HG03103 (cell line): ENCODE measurements around the gene NFE2L3.
"Not testable (repeated sequence)": the region's sequence is repeated elsewhere in the genome, so short reads cannot be mapped to it uniquely, and the experiment has no call there.

Experiments used
- ATAC-seq: cut with Tn5 transposase; IDR thresholded peaks from one replicate; pipeline ENCODE4 v1.9.1; 2021; ENCODE audit warnings: low read depth; ENCODE audit not compliant: unreplicated experiment

NFE2L3 gene

DNA sequence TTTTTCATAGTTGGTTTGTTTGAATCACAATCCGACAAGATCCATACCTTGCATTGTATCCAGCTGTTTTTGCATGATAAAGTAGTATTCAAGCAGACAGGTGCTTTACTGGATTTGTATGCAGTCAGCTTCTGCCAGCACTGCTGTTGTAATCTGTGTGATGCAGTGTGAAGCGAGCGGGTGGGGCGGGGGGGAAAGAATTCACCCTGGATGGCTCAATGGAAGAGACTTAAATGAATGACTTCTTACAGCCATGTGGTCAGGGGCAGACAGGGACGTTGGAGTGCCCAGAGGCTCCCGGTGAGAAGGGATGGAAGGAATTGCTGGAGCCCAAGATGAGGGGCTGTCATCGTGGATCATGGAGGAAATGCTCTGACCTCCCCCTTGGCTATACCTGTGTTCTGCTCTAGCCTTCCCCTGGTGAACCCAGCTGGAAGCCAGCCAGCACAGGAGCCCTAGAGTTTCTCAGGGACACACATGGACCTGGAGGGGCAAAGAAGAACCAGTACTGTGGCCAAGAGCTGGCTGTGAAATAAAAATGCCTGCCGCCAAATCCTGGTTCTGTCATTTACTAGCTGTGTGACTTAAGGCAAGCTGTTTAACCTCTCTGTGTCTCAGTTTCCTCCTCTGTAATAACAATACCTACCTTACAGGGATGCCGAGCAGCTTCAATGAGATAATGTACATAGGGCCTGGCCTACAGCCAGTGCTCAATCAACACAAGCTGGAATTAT lies 14.1 kb downstream of the NFE2L3 start:
- ATAC-seq = no peak

DNA sequence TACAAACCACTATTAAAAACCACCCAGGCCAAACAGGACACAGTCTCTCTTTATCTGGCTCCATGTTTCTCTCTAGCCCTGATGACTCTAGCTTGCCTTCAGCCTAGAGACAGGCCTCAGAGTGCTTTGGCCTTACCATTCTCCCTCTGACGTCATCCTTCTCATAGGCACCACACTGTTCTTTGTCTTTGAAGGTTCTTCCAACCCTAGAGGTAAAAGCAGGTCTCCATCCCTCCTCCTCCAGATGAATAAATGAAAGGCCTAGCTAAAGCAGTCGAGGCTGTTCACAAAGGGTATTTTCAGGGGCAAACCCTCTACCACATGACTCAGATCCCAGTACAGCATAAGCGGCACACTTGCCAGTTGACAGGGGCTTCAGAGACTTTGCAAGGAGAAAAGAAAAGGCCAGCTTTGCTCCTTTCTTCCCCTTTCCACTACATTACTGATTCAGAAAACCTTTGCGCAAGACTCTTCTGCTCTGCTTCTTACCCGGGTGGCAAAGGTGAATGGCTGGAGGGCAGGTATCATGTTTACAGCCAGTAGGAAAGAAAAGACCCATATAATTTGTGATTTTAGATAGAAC lies 14.8 kb downstream of the NFE2L3 start:
- ATAC-seq = no peak

DNA sequence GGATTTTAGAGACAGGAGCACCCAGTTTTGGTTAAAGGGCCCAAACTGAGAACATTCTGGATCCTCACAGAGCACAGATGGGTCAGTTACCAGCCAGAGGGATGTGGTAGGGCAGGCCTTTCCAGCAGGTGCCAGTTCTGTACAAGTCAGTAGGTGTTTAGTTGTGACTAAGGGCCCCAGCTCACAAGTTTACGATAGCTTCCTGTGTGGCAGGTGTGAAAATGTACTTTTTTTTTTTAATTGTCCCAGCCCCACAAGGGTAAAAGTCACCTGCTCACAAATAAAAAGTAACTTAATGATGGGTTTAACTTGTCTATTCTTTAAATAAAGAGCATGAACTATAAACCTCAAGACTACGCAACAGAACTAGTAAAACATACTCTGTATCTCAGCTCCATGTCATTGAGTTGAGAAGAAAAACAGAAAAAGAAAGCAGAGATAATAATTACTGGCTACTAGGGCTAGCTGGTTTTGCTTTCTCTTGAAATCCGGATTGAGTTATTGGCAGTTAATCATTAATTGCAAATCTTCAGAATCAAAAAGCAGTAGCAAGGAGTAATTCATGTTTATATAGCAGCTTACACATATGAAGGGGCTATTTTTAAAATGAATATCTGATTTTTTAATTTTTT lies 15.4 kb downstream of the NFE2L3 start:
- no peak for ATAC-seq

DNA sequence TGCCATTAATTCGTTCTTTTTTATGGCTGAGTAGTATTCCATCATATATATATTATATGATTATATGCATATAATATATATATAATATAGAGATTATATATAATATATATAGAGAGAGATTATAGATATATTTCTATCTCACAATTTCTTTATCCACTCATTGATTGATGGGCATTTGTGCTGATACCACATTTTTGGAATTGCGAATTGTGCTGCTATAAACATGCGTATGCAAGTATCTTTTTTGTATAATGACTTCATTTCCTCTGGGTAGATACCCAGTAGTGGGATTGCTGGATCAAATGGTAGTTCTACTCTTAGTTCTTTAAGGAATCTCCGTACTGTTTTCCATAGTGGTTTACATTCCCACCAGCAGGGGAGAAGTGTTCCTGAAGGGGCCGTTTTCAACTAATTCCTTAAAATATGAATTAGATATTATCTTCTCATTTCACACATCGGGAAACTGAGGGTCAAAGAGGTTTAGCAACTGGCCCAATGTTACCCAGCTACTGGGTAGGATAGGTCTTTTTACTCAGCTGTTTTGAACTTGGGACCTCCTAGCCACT lies 16.5 kb downstream of the NFE2L3 start:
- ATAC-seq = no peak

- no peak for ATAC-seq
Measured at GRCh38 chr7:26169271-26169670, 17.3 kb downstream of the NFE2L3 start.

GRCh38 chr7:26170663-26171062 lies 18.7 kb downstream of the NFE2L3 start:
- no peak for ATAC-seq

- no peak for ATAC-seq
Measured at GRCh38 chr7:26171601-26172000, 19.6 kb downstream of the NFE2L3 start.

GRCh38 chr7:26172048-26172447 lies 20.1 kb downstream of the NFE2L3 start:
- ATAC-seq = no peak

DNA sequence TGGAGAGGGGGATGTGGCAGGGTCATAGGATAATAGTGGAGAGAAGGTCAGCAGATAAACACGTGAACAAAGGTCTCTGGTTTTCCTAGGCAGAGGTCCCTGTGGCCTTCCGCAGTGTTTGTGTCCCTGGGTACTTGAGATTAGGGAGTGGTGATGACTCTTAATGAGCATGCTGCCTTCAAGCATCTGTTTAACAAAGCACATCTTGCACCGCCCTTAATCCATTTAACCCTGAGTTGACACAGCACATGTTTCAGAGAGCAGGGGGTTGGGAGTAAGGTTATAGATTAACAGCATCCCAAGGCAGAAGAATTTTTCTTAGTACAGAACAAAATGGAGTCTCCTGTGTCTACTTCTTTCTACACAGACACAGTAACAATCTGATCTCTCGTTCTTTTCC lies 23.9 kb downstream of the NFE2L3 start:
- not testable (repeated sequence) for ATAC-seq

GRCh38 chr7:26176696-26177095 lies 24.7 kb downstream of the NFE2L3 start:
- not testable (repeated sequence) for ATAC-seq

DNA sequence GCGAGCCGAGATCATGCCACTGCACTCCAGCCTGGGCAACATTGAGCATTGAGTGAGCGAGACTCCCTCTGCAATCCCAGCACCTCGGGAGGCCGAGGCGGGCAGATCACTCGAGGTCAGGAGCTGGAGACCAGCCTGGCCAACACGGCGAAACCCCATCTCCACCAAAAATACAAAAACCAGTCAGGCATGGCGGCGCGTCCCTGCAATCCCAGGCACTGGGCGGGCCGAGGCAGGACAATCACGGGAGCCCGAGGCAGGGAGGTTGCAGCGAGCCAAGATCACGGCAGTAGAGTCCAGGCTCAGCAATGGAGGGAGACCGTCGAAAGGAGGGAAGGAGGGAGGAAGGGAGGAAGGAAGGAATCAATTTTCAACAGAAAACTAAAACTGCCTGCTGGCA lies 25.3 kb downstream of the NFE2L3 start:
- ATAC-seq = not testable (repeated sequence)

DNA sequence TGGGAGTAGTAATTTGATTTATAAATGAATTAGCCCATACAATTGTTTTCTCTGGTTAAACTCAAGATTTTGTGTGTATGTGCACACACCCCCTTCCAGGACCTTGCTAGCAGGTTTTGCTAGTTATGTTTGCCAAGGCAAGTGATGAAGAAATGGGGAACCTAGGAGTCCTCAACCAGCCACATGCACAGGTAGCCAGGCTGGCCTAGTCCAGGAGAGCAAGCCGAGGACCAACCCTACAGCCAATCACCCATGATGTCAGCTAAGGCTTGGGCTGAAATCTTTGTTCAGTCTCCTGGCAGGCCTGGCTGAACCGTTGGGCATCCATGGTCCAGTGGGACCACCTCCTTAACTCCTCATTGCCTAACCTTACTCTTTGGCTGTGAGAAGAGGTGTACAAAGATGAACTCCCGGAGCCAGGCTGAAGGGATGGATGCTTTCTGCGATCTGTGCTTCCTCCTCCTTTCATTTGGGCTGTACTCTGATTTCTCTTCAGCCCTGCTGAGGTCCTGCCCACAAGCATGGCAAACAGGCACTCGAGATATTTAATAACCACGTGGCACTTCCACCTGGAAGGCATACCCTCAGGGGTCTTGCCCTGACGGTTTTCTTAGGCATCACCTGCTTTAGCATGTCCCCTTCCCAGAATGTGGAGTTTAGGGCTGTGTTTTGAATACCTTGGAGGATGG lies 26.4 kb downstream of the NFE2L3 start:
- no peak for ATAC-seq

- ATAC-seq = no peak
Measured at GRCh38 chr7:26179422-26179821, 27.4 kb downstream of the NFE2L3 start.

- no peak for ATAC-seq
Measured at GRCh38 chr7:26179826-26180497, 28.0 kb downstream of the NFE2L3 start.

GRCh38 chr7:26180792-26181198 lies 28.8 kb downstream of the NFE2L3 start:
- no peak for ATAC-seq

- no peak for ATAC-seq
Measured at GRCh38 chr7:26181474-26182227, 29.7 kb downstream of the NFE2L3 start.

DNA sequence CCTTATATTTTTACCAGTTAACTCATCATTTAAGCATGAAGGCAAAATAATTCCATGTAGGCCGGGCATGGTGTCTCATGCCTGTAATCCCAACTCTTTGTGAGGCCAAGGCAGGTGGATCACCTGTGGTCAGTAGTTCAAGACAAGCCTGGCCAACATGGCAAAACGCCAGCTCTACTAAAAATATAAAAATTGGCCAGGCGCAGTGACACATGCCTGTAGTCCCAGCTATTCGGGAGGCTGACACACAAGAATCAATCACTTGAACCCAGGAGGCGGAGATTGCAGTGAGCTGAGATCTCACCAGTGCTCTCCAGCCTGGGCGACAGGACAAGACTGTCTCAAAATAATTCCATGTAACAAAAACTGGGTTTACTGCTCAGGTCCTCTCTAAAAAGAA lies 30.3 kb downstream of the NFE2L3 start:
- ATAC-seq = no peak

DNA sequence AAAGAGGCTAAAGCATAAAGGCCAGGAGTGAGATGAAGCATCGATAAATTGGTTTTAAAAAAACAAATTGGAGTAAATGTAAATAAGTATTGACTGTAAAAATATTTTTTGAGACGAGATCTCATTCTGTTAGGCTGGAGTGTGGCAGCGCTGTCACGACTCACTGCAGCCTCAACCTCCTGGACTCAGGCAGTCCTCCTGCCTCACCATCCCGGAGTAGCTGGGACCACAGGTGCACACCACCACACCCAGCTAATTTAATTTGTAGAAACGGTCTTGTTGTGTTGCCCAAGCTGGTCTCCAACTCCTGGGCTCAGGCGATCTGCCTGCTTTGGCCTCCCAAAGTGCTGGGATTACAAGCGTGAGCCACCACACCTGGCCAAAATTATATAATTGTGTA lies 30.7 kb downstream of the NFE2L3 start:
- no peak for ATAC-seq

DNA sequence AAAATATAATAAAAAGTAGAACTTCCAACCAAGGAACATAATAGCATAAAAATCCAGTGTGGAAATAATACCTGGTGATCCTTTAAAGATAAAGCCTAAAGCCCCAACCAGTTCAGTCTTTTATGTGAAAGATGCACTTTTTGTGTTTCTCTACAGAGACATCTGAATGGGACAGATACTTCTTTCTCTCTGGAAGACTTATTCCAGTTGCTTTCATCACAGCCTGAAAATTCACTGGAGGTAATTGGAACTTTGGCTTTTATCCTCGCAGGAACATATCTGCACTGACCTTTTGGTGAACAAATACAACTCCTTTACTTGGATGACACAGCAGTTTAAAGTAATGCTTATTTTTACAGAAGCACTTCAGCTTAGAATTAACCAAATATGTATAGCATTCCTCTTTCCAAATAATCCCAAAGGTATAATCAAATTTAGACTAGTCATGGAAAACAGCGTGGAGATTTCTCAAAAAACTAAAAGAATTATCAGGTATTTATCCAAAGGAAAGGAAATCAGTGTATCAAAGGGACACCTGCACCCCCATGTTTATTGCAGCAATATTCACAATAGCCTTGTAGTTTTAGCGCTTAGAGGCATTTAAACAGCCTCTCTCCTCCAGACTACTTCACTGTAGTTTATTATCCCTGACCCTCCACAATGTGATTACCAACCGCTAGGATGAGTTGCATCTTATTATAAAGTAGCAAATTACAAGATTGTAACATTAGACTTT lies 31.7 kb downstream of the NFE2L3 start:
- no peak for ATAC-seq
